HepG2 (cell line): ENCODE measurements around the gene HIRA. TPM values are rescaled to one million over a fixed set of nuclear protein-coding genes. Genes with fewer than 3 reads are reported as not detected.

Source experiments
- FOXO4 ChIP-seq: sonication (generic); formaldehyde crosslinking; conservative IDR thresholded peaks from 2 replicates; pipeline ENCODE4 v1.8.1; 2023; ENCODE audit warnings: missing genetic modification reagents
- IKZF4 ChIP-seq: sonication (generic); formaldehyde crosslinking; IDR thresholded peaks from 2 replicates; pipeline ENCODE4 v1.5.1; 2020; ENCODE audit warnings: borderline replicate concordance, mild to moderate bottlenecking, low read depth, missing genetic modification reagents; ENCODE audit errors: not compliant biosample characterization
- MLLT10 ChIP-seq: sonication (generic); formaldehyde crosslinking; IDR thresholded peaks from 2 replicates; pipeline ENCODE4 v1.4.0; 2020; ENCODE audit warnings: missing genetic modification reagents
- NR3C1 ChIP-seq: sonication (generic); formaldehyde crosslinking; IDR thresholded peaks from 2 replicates; pipeline ENCODE4 v1.4.0; 2020; ENCODE audit warnings: missing genetic modification reagents
- PRDM4 ChIP-seq: sonication (generic); formaldehyde crosslinking; IDR thresholded peaks from 2 replicates; pipeline ENCODE4 v1.9.0; 2021; ENCODE audit warnings: missing genetic modification reagents, borderline replicate concordance
- REPIN1 ChIP-seq: sonication (generic); formaldehyde crosslinking; IDR thresholded peaks from 2 replicates; pipeline ENCODE4 v1.8.0; 2022; ENCODE audit warnings: missing genetic modification reagents, low read depth, mild to moderate bottlenecking, borderline replicate concordance
- RXRA ChIP-seq: sonication (generic); formaldehyde crosslinking; IDR thresholded peaks from 2 replicates; pipeline ENCODE4 v1.5.1; 2020; ENCODE audit warnings: missing genetic modification reagents
- SAP130 ChIP-seq: IDR thresholded peaks from 2 replicates; pipeline ENCODE4 v1.6.1; 2016; ENCODE audit warnings: low read depth
- SMC3 ChIP-seq: IDR thresholded peaks from 2 replicates; pipeline ENCODE4 v1.6.1; 2011; ENCODE audit warnings: low read length, improper control_type of control experiment
- SP140L ChIP-seq: sonication (generic); formaldehyde crosslinking; IDR thresholded peaks from 2 replicates; pipeline ENCODE4 v1.4.0; 2020; ENCODE audit warnings: missing genetic modification reagents, borderline replicate concordance
- ZNF451 ChIP-seq: sonication (generic); formaldehyde crosslinking; IDR thresholded peaks from 2 replicates; pipeline ENCODE4 v1.5.0; 2020; ENCODE audit warnings: mild to moderate bottlenecking, missing genetic modification reagents
- ZNF687 ChIP-seq: sonication (generic); formaldehyde crosslinking; IDR thresholded peaks from 2 replicates; pipeline ENCODE4 v1.5.1; 2020; ENCODE audit warnings: mild to moderate bottlenecking, missing genetic modification reagents, moderate library complexity
- polyA plus RNA-seq, 8 experiments: library from polyadenylated mRNA; depleted of rRNA in 3 of 8; stranded (reverse) in 7 of 8; unstranded in 1 of 8; fragments of >200 nt; fragmentation: Illumina TruSeq in 4 of 8; extraction: Trizol in 4 of 8; gene quantifications; 2 replicates each; pipeline versions ENCODE4 v1.2.1 to v1.2.3, GENCODE V29; 2011 to 2016; ENCODE audit warnings: low read depth in 4 of 8, missing spikeins in 1 of 8, mixed read lengths in 1 of 8; ENCODE audit not compliant: insufficient read depth in 1 of 8
- total RNA-seq, 5 experiments: library from RNA; depleted of rRNA; stranded (reverse); fragments of >200 nt; fragmentation: Illumina TruSeq; extraction: Trizol; gene quantifications; 2 replicates each; pipeline ENCODE4 v1.2.3, GENCODE V29; 2016; ENCODE audit warnings: low read depth in 1 of 5
- TF ChIP-seq, protein P1 (sequence below): sonication (generic); formaldehyde crosslinking; IDR thresholded peaks from 2 replicates; pipeline ENCODE4 v1.4.0; 2020; ENCODE audit warnings: mild to moderate bottlenecking, missing genetic modification reagents
- TF ChIP-seq, protein P2 (sequence below): sonication (generic); formaldehyde crosslinking; IDR thresholded peaks from 2 replicates; pipeline ENCODE4 v1.5.0; 2020; ENCODE audit warnings: missing genetic modification reagents
- TF ChIP-seq, protein P3 (sequence below), 2 experiments: sonication (generic) in 1 of 2; formaldehyde crosslinking in 1 of 2; IDR thresholded peaks; 2 replicates each; pipeline versions ENCODE4 v1.5.1 to v1.6.1; 2011 to 2020; ENCODE audit warnings: borderline replicate concordance in 1 of 2, low read depth in 1 of 2, low read length in 1 of 2, mild to moderate bottlenecking in 1 of 2, missing genetic modification reagents in 1 of 2, moderate library complexity in 1 of 2

The HIRA gene
- total and polyA plus RNA-seq, 2 of the 13 experiments (the other 11 are each of a cell fraction or from before 2014, with no cell fraction given) = 21.5 to 29.2 TPM

GRCh38 chr22:19431649-19432132 is at the start of gene HIRA (continued):
- no peak for TF ChIP-seq PRDM4 (CRISPR knock-in tag)
- no peak for TF ChIP-seq NR3C1
- no peak for TF ChIP-seq SP140L (CRISPR knock-in tag)
- TF ChIP-seq REPIN1 (CRISPR knock-in tag) = no peak
- TF ChIP-seq IKZF4 (CRISPR knock-in tag) = no peak
- no peak for TF ChIP-seq ZNF451 (CRISPR knock-in tag)
- no peak for TF ChIP-seq FOXO4 (CRISPR knock-in tag)
- TF ChIP-seq, protein P1, sequence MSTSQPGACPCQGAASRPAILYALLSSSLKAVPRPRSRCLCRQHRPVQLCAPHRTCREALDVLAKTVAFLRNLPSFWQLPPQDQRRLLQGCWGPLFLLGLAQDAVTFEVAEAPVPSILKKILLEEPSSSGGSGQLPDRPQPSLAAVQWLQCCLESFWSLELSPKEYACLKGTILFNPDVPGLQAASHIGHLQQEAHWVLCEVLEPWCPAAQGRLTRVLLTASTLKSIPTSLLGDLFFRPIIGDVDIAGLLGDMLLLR = no peak
- no peak; the same call in 1 of the 2 replicates for TF ChIP-seq SAP130 (CRISPR knock-in tag)
- TF ChIP-seq ZNF687 (CRISPR knock-in tag) = no peak; the same call in 1 of the 2 replicates
- TF ChIP-seq RXRA = no peak
- no peak for TF ChIP-seq SMC3
- TF ChIP-seq, protein P2, sequence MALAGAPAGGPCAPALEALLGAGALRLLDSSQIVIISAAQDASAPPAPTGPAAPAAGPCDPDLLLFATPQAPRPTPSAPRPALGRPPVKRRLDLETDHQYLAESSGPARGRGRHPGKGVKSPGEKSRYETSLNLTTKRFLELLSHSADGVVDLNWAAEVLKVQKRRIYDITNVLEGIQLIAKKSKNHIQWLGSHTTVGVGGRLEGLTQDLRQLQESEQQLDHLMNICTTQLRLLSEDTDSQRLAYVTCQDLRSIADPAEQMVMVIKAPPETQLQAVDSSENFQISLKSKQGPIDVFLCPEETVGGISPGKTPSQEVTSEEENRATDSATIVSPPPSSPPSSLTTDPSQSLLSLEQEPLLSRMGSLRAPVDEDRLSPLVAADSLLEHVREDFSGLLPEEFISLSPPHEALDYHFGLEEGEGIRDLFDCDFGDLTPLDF (CRISPR knock-in tag) = no peak
- TF ChIP-seq MLLT10 = no peak
- TF ChIP-seq, protein P3, sequence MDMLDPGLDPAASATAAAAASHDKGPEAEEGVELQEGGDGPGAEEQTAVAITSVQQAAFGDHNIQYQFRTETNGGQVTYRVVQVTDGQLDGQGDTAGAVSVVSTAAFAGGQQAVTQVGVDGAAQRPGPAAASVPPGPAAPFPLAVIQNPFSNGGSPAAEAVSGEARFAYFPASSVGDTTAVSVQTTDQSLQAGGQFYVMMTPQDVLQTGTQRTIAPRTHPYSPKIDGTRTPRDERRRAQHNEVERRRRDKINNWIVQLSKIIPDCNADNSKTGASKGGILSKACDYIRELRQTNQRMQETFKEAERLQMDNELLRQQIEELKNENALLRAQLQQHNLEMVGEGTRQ (IDR thresholded peaks at IDR 0.05; ENCODE audit: low read depth, low read length) = no peak
- TF ChIP-seq, protein P3 (CRISPR knock-in tag; IDR thresholded peaks at IDR 0.05; ENCODE audit: borderline replicate concordance) = no peak
